DND-41 (cell line): ENCODE results near the gene TEP1.
"Not testable (repeated sequence)": the region's sequence is repeated elsewhere in the genome, so short reads cannot be mapped to it uniquely, and the experiment has no call there.

Source experiments
- ATAC-seq: fragments of 200-7000 bp; cut with Tn5 transposase; 3 replicates; pipeline ENCODE4 v1.9.1; 2021; ENCODE audit warnings: low read depth; ENCODE audit not compliant: insufficient read depth
- DNase-seq: peaks from one replicate; pipeline ENCODE4 v3.0.0-alpha.2; 2020
- H2AFZ ChIP-seq: 2 replicates; pipeline ENCODE4 v1.6.0; 2012; ENCODE audit warnings: low read depth, low read length
- H3K27ac ChIP-seq: 2 replicates; pipeline ENCODE4 v1.5.1; 2012; ENCODE audit warnings: low read length, inconsistent platforms
- H3K27me3 ChIP-seq: fragments of 200-600 bp; sonication (generic); 2 replicates; pipeline ENCODE4 v1.6.0; 2012; ENCODE audit warnings: low read length, mild to moderate bottlenecking, inconsistent platforms; ENCODE audit not compliant: insufficient read depth, poor library complexity
- H3K36me3 ChIP-seq: 2 replicates; pipeline ENCODE4 v1.5.1; 2012; ENCODE audit warnings: low read length, inconsistent platforms; ENCODE audit not compliant: insufficient read depth
- H3K4me1 ChIP-seq: 2 replicates; pipeline ENCODE4 v1.5.1; 2012; ENCODE audit warnings: mild to moderate bottlenecking, low read length; ENCODE audit not compliant: insufficient read depth
- H3K4me2 ChIP-seq: 2 replicates; pipeline ENCODE4 v1.6.0; 2012; ENCODE audit warnings: mild to moderate bottlenecking, moderate library complexity, low read length, inconsistent platforms; ENCODE audit not compliant: insufficient read depth
- H3K4me3 ChIP-seq, 2 experiments: fragments of 200-600 bp in 1 of 2; shearing (Covaris generic) in 1 of 2; 2 replicates each; pipeline ENCODE4 v1.5.1; 2012 to 2016; ENCODE audit warnings: inconsistent platforms in 2 of 2, low read length in 2 of 2, mild to moderate bottlenecking in 2 of 2, low read depth in 1 of 2, moderate library complexity in 1 of 2
- H3K79me2 ChIP-seq: 2 replicates; pipeline ENCODE4 v1.6.0; 2012; ENCODE audit warnings: low read length, inconsistent platforms; ENCODE audit not compliant: insufficient read depth
- H3K9ac ChIP-seq: 2 replicates; pipeline ENCODE4 v1.6.0; 2012; ENCODE audit warnings: low read depth, mild to moderate bottlenecking, inconsistent platforms, low read length, moderate library complexity
- H3K9me3 ChIP-seq: 2 replicates; pipeline ENCODE4 v1.5.1; 2012; ENCODE audit warnings: low read length, moderate library complexity, mild to moderate bottlenecking, inconsistent platforms; ENCODE audit not compliant: insufficient read depth, severe bottlenecking
- H4K20me1 ChIP-seq: 2 replicates; pipeline ENCODE4 v1.6.0; 2012; ENCODE audit warnings: low read length; ENCODE audit not compliant: insufficient read depth
- EZH2 ChIP-seq: IDR thresholded peaks from 3 replicates; pipeline ENCODE4 v1.6.1; 2012; ENCODE audit warnings: borderline replicate concordance, low read depth, mild to moderate bottlenecking, moderate library complexity, low read length, inconsistent platforms; ENCODE audit not compliant: severe bottlenecking
- TF ChIP-seq, protein P1 (sequence below): IDR thresholded peaks from 2 replicates; pipeline ENCODE4 v1.5.1; 2012; ENCODE audit warnings: borderline replicate concordance, low read length, moderate library complexity, mild to moderate bottlenecking; ENCODE audit not compliant: poor library complexity, severe bottlenecking; ENCODE audit errors: extremely low read depth

The TEP1 gene

GRCh38 chr14:20454516-20455354 lies 41.4 kb upstream of the TEP1 start, which contains the start of the genes APEX1 and OSGEP:
APEX1 (plus strand) TSS chr14:20455226; CDS start chr14:20455646, 420 bp downstream.
OSGEP (minus strand) TSS chr14:20454812; CDS start chr14:20454683, 129 bp downstream.
- Histone ChIP-seq H3K27ac (peak within 1 kb of the TSS; percentile 99), H2AFZ (peak within 1 kb of the TSS; percentile 95), H3K4me2 (peak within 1 kb of the TSS; percentile 88), H3K27me3 (no peaks in the 10 kb centered on the region), H3K36me3 (peaks cover 71% of the 10 kb centered on the region), H4K20me1 (peaks cover 14% of the 10 kb centered on the region; the same call in 1 of the 2 replicates), H3K4me1 (peaks cover 52% of the 10 kb centered on the region), H3K9ac (peak within 1 kb of the TSS; percentile 84), H3K79me2 (peaks cover 73% of the 10 kb centered on the region), H3K4me3 (peak within 1 kb of the TSS; percentile 67 to 86), H3K9me3 (no peaks in the 10 kb centered on the region)
- DNase-seq = peak; percentile 99
- TF ChIP-seq, protein P1, sequence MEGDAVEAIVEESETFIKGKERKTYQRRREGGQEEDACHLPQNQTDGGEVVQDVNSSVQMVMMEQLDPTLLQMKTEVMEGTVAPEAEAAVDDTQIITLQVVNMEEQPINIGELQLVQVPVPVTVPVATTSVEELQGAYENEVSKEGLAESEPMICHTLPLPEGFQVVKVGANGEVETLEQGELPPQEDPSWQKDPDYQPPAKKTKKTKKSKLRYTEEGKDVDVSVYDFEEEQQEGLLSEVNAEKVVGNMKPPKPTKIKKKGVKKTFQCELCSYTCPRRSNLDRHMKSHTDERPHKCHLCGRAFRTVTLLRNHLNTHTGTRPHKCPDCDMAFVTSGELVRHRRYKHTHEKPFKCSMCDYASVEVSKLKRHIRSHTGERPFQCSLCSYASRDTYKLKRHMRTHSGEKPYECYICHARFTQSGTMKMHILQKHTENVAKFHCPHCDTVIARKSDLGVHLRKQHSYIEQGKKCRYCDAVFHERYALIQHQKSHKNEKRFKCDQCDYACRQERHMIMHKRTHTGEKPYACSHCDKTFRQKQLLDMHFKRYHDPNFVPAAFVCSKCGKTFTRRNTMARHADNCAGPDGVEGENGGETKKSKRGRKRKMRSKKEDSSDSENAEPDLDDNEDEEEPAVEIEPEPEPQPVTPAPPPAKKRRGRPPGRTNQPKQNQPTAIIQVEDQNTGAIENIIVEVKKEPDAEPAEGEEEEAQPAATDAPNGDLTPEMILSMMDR = no peak
- no peak for TF ChIP-seq EZH2
- peak; percentile 84 for ATAC-seq

- not testable (repeated sequence) for ATAC-seq, H4K20me1 ChIP-seq, H3K9me3 ChIP-seq, H3K27ac ChIP-seq, H3K27me3 ChIP-seq, H3K9ac ChIP-seq, DNase-seq, H2AFZ ChIP-seq, H3K4me3 ChIP-seq
- Histone ChIP-seq H3K4me2 (peak overlapping the region; percentile 88; the same call in 1 of the 2 replicates), H3K4me1 (peaks cover 33% of the 10 kb centered on the region), H3K79me2 (peaks cover 54% of the 10 kb centered on the region), H3K36me3 (peaks cover 71% of the 10 kb centered on the region)
Measured at GRCh38 chr14:20452831-20453230, 39.5 kb upstream of the TEP1 start.

- TF ChIP-seq EZH2 = no peak
- TF ChIP-seq, protein P1 = no peak
- no peaks in the 10 kb centered on the region for H3K79me2 ChIP-seq
- DNase-seq (no peak), ATAC-seq (no peak)
- H3K27ac ChIP-seq = no peak overlapping the region
- no peaks in the 10 kb centered on the region for H4K20me1 ChIP-seq
- H3K9me3 ChIP-seq = no peaks in the 10 kb centered on the region
- peaks cover 61% of the 10 kb centered on the region for H3K36me3 ChIP-seq
- no peaks in the 10 kb centered on the region for H3K4me1 ChIP-seq
- no peak overlapping the region for H3K4me2 ChIP-seq
- no peak overlapping the region for H3K9ac ChIP-seq
- H3K4me3 ChIP-seq = no peak overlapping the region
- no peaks in the 10 kb centered on the region for H3K27me3 ChIP-seq
- H2AFZ ChIP-seq = no peak overlapping the region
Measured at GRCh38 chr14:20446889-20447288, 33.6 kb upstream of the TEP1 start.

- not testable (repeated sequence) for H3K4me3 ChIP-seq, H2AFZ ChIP-seq, DNase-seq, H3K9me3 ChIP-seq, H3K27me3 ChIP-seq, ATAC-seq, H3K9ac ChIP-seq, H3K4me2 ChIP-seq, H3K79me2 ChIP-seq, H3K4me1 ChIP-seq, H3K27ac ChIP-seq, H4K20me1 ChIP-seq
- peaks cover 30% of the 10 kb centered on the region for H3K36me3 ChIP-seq
Measured at GRCh38 chr14:20443650-20444049, 30.3 kb upstream of the TEP1 start.
